Natural killer cell (primary cell): ENCODE results near the gene HMGA1. TPM values are rescaled to one million over a fixed set of nuclear protein-coding genes. Genes with fewer than 3 reads are reported as not detected.

Source experiments
- ATAC-seq, 3 donors: fragments of 150-1000 bp in 2 of 3; fragments of 200-7000 bp in 1 of 3; cut with Tn5 transposase; 1 replicate in 1 of 3; 2 replicates in 2 of 3; pipeline ENCODE4 v1.10.0; 2021; ENCODE audit warnings: mild to moderate bottlenecking in 2 of 3, moderate library complexity in 2 of 3
- DNase-seq, 2 donors: peaks; one replicate each; pipeline versions ENCODE4 v3.0.0 to v3.0.0-alpha.2; 2013 to 2021; ENCODE audit warnings: mixed read lengths in 1 of 2
- H3K27ac ChIP-seq: one replicate; pipeline ENCODE4 v1.5.1; 2013; ENCODE audit warnings: mild to moderate bottlenecking, low read length
- H3K27me3 ChIP-seq: one replicate; pipeline ENCODE4 v1.6.1; 2013; ENCODE audit warnings: low read length; ENCODE audit not compliant: control insufficient read depth, insufficient read depth
- H3K36me3 ChIP-seq: one replicate; pipeline ENCODE4 v1.6.1; 2013; ENCODE audit warnings: low read length; ENCODE audit not compliant: control insufficient read depth, insufficient read depth
- H3K4me1 ChIP-seq: one replicate; pipeline ENCODE4 v1.6.1; 2013; ENCODE audit warnings: low read length; ENCODE audit not compliant: control insufficient read depth, insufficient read depth
- H3K4me3 ChIP-seq: one replicate; pipeline ENCODE4 v1.5.1; 2013; ENCODE audit warnings: low read length
- H3K9me3 ChIP-seq: one replicate; pipeline ENCODE4 v1.6.1; 2013; ENCODE audit warnings: low read length; ENCODE audit not compliant: control insufficient read depth, insufficient read depth
- H3K27ac Mint-ChIP-seq, 2 donors: one replicate each; pipeline ENCODE4 v1.8.0; 2022; ENCODE audit warnings: mild to moderate bottlenecking in 2 of 2, mixed read lengths in 2 of 2, moderate library complexity in 1 of 2
- H3K27me3 Mint-ChIP-seq, 2 donors: one replicate each; pipeline ENCODE4 v1.8.0; 2022; ENCODE audit warnings: low read depth in 2 of 2, mixed read lengths in 2 of 2
- H3K36me3 Mint-ChIP-seq: one replicate; pipeline ENCODE4 v1.8.0; 2022; ENCODE audit warnings: mixed read lengths
- H3K4me1 Mint-ChIP-seq, 2 donors: one replicate each; pipeline ENCODE4 v1.8.0; 2022; ENCODE audit warnings: mixed read lengths in 2 of 2
- H3K4me3 Mint-ChIP-seq: one replicate; pipeline ENCODE4 v1.8.0; 2022; ENCODE audit warnings: mild to moderate bottlenecking, moderate library complexity, mixed read lengths
- H3K9me3 Mint-ChIP-seq, 2 donors: one replicate each; pipeline ENCODE4 v1.8.0; 2022; ENCODE audit warnings: mixed read lengths in 2 of 2
- CTCF ChIP-seq: fragments of 200-600 bp; IDR thresholded peaks from one replicate; pipeline ENCODE4 v1.8.0; 2022; ENCODE audit warnings: antibody characterized with exemption
- WGBS: methylation state at CpG from one replicate; pipeline ENCODE4 v1.1.7; 2013; ENCODE audit warnings: missing lambda C conversion rate; ENCODE audit not compliant: insufficient coverage; 5-methylcytosine and 5-hydroxymethylcytosine counted together
- intact Hi-C: fragments of 100-400 bp; cut with micrococcal nuclease; formaldehyde crosslinking; loops from one replicate; pipeline ENCODE4 v1.14.2; 2022
- total RNA-seq, 4 donors: library from RNA; stranded (reverse); fragments of 120-200 nt in 1 of 4; gene quantifications; one replicate each; pipeline versions ENCODE4 v1.2.3 to v1.2.4, GENCODE V29; 2013 to 2022

The HMGA1 gene
- total RNA-seq, 3 donors from 2014 or later (not counting 1 experiment from before 2014, with no cell fraction given), result 63.1 to 84.2 (median 77.3) TPM

- no peak for ATAC-seq
- peak overlapping the region; percentile 65 for H3K4me3 Mint-ChIP-seq
- 87% methylated on average over 3 of the region's 3 CpGs for WGBS
- no peaks in the 10 kb centered on the region for H3K9me3 Mint-ChIP-seq
- TF ChIP-seq CTCF, result no peak
- no peak for DNase-seq
- peak overlapping the region; percentile 47 to 71 for H3K27ac Mint-ChIP-seq
- Histone ChIP-seq H3K4me3 (no peak overlapping the region), H3K4me1 (peaks cover 23% of the 10 kb centered on the region), H3K27ac (no peak overlapping the region), H3K36me3 (peaks cover 27% of the 10 kb centered on the region), H3K27me3 (no peaks in the 10 kb centered on the region), H3K9me3 (no peaks in the 10 kb centered on the region)
- H3K36me3 Mint-ChIP-seq, result no peaks in the 10 kb centered on the region
- intact Hi-C loops, result loop anchor here (5.0 kb wide), 1 partner anchor 153 kb away; the partner anchor contains the start of gene NUDT3
- H3K4me1 Mint-ChIP-seq, result peaks cover 14 to 30% of the 10 kb centered on the region in 2 donors
- H3K27me3 Mint-ChIP-seq, result no peaks in the 10 kb centered on the region
Observed at GRCh38 chr6:34239500-34239825, 2.8 kb downstream of the HMGA1 start.

- DNase-seq (no peak), ATAC-seq (no peak)
- no peak overlapping the region for H3K4me3 ChIP-seq
- H3K9me3 ChIP-seq, result no peaks in the 10 kb centered on the region
- Mint-ChIP-seq H3K27me3 (no peaks in the 10 kb centered on the region), H3K4me1 (peaks cover 13 to 30% of the 10 kb centered on the region in 2 donors), H3K4me3 (no peak overlapping the region), H3K36me3 (no peaks in the 10 kb centered on the region), H3K9me3 (no peaks in the 10 kb centered on the region), H3K27ac (peak overlapping the region in 1 of 2 donors; percentile 47)
- H3K27me3 ChIP-seq, result no peaks in the 10 kb centered on the region
- intact Hi-C loops, result loop anchor here (5.0 kb wide), 2 partner anchors 152 to 287 kb away; partner anchors contain the start of gene NUDT3
- TF ChIP-seq CTCF, result no peak
- peaks cover 29% of the 10 kb centered on the region for H3K36me3 ChIP-seq
- H3K4me1 ChIP-seq, result peaks cover 23% of the 10 kb centered on the region
- H3K27ac ChIP-seq, result no peak overlapping the region
- WGBS, result 100% methylated on average over 1 of the region's 2 CpGs
Observed at GRCh38 chr6:34239893-34240292, 3.2 kb downstream of the HMGA1 start.

GRCh38 chr6:34240329-34241248 is 3.9 kb downstream of the HMGA1 start:
- no peaks in the 10 kb centered on the region for H3K9me3 ChIP-seq
- H3K4me3 ChIP-seq, result no peak overlapping the region
- H3K36me3 ChIP-seq, result peaks cover 29% of the 10 kb centered on the region
- Mint-ChIP-seq H3K27ac (no peak overlapping the region), H3K36me3 (no peaks in the 10 kb centered on the region), H3K4me1 (peaks cover 13 to 36% of the 10 kb centered on the region in 2 donors), H3K4me3 (no peak overlapping the region), H3K9me3 (no peaks in the 10 kb centered on the region), H3K27me3 (no peaks in the 10 kb centered on the region)
- intact Hi-C loops, result loop anchor here (5.0 kb wide), 1 partner anchor 287 kb away; no protein-coding TSS in a partner anchor
- no peaks in the 10 kb centered on the region for H3K27me3 ChIP-seq
- H3K4me1 ChIP-seq, result peaks cover 22% of the 10 kb centered on the region
- no peak for TF ChIP-seq CTCF
- ATAC-seq, result no peak
- WGBS, result 95% methylated on average over 21 of the region's 22 CpGs
- DNase-seq, result no peak
- no peak overlapping the region for H3K27ac ChIP-seq
